ENCODE measurements around the gene VWA8. TPM values are rescaled to one million over a fixed set of nuclear protein-coding genes. Genes with fewer than 3 reads are reported as not detected.

The VWA8 gene
- total and polyA plus RNA-seq, 7 experiments from 2014 or later: 4.8 to 26.3 (median 21.6) TPM

DNA sequence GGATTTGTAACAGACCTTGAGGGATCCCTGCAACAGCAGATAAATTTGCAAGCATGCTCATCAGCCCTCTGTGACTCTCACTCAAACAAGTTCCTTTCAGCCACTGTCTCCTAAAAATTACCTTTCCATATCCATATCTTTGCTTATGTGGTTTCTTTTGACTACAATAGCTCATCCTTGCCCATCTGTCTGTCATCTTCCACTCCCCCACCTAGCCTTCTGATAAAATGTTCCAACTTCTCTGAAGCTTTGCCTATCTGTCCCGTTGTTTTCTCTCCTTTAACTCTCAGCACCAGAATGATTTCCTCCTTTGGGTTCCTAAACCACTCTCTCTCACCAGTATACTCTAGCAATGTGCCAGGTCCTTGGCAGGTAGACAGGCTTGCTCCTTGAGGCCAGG lies 194.5 kb downstream of the VWA8 start:
- H3K4me3 ChIP-seq (ENCODE audit: low read length): no peak overlapping the region
- Mint-ChIP-seq H3K9me3 (no peaks in the 10 kb centered on the region), H3K4me1 (peaks cover 14 to 29% (median 20%) of the 10 kb centered on the region in 7 donors), H3K27ac (no peak overlapping the region), H3K36me3 (peaks cover 0 to 38% (median 13%) of the 10 kb centered on the region in 5 donors), H3K27me3 (no peaks in the 10 kb centered on the region), H3K4me3 (no peak overlapping the region)
- H3K36me3 ChIP-seq (ENCODE audit: control insufficient read depth in 2 of 3, insufficient read depth in 3 of 3, low read length in 3 of 3): no peaks in the 10 kb centered on the region
- CTCF ChIA-PET: no interaction called here
- H3K27me3 ChIP-seq (ENCODE audit: control insufficient read depth in 2 of 2, insufficient read depth in 2 of 2, low read length in 2 of 2): no peaks in the 10 kb centered on the region
- intact Hi-C loops (cut with micrococcal nuclease): no loop called here
- H3K27ac ChIP-seq (ENCODE audit: low read depth, low read length): no peak overlapping the region
- ATAC-seq (no peak), DNase-seq (no peak)
- H3K4me1 ChIP-seq (ENCODE audit: control insufficient read depth in 2 of 2, insufficient read depth in 2 of 2, low read length in 2 of 2): no peaks in the 10 kb centered on the region
- no peaks in the 10 kb centered on the region for H3K9me3 ChIP-seq (ENCODE audit: control insufficient read depth in 2 of 3, low read length in 3 of 3)
- POLR2A ChIA-PET: no interaction called here

DNA sequence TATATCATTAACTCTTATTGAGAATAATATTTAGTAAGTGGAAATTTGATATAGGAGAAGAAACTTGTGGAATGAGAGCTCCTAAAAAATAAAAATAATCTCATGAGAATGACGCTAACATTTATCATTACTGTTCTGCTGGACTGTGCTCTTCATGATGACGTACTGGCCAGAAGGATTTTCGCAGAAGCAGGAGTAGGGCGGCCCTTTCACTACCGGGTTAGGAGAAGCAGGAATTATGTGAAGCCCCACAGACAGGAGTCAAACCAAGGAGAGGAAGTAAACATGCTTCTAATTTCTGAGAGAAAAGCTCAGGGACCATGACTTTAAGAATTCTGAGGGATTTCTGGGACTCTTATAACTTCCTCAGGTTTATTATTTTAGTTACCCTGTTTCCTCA lies 195.1 kb downstream of the VWA8 start:
- intact Hi-C loops (cut with micrococcal nuclease): no loop called here
- H3K36me3 Mint-ChIP-seq: peaks cover 0 to 44% (median 17%) of the 10 kb centered on the region in 5 donors
- no peak overlapping the region for H3K4me3 Mint-ChIP-seq
- DNase-seq (no peak), ATAC-seq (no peak)
- Histone ChIP-seq H3K27me3 (ENCODE audit: control insufficient read depth in 2 of 2, insufficient read depth in 2 of 2, low read length in 2 of 2) (no peaks in the 10 kb centered on the region), H3K36me3 (ENCODE audit: control insufficient read depth in 2 of 3, insufficient read depth in 3 of 3, low read length in 3 of 3) (no peaks in the 10 kb centered on the region), H3K4me3 (ENCODE audit: low read length) (no peak overlapping the region), H3K27ac (ENCODE audit: low read depth, low read length) (no peak overlapping the region), H3K4me1 (ENCODE audit: control insufficient read depth in 2 of 2, insufficient read depth in 2 of 2, low read length in 2 of 2) (no peaks in the 10 kb centered on the region), H3K9me3 (ENCODE audit: control insufficient read depth in 2 of 3, low read length in 3 of 3) (no peaks in the 10 kb centered on the region)
- ChIA-PET CTCF (interaction anchor here (0.6 to 0.9 kb wide), 2 partner anchors 12 to 17 kb away, joined by 3 read pairs; no protein-coding TSS in a partner anchor), POLR2A (no interaction called here)
- H3K4me1 Mint-ChIP-seq: peaks cover 14 to 29% (median 20%) of the 10 kb centered on the region in 7 donors
- H3K9me3 Mint-ChIP-seq: no peaks in the 10 kb centered on the region
- no peaks in the 10 kb centered on the region for H3K27me3 Mint-ChIP-seq
- H3K27ac Mint-ChIP-seq: no peak overlapping the region

DNA sequence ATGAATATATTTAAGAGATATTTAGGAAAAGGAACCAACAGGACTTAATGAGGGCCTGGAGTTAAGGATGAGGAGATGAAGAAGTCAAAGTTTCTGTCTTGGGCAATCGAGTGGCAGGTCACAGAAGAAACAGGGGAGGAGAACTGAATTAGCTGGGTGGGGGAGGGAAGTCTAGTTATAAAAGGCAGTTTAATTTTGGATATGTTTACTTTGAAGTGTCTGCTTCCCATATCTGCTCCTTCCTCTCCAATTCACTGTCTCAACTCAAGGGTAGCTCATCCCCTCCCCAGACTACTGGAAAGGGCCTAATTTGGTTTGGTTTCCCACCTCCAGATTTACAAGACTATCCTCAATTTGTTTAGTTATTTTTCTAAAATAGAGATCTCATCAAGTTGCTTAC lies 195.9 kb downstream of the VWA8 start:
- H3K4me3 ChIP-seq (ENCODE audit: low read length): no peak overlapping the region
- H3K36me3 Mint-ChIP-seq: peaks cover 2 to 46% (median 19%) of the 10 kb centered on the region in 5 donors
- peak overlapping the region in 5 of 10 donors; percentile 2 to 77 (median 52) for H3K4me3 Mint-ChIP-seq
- intact Hi-C loops (cut with micrococcal nuclease): no loop called here
- DNase-seq (no peak), ATAC-seq (no peak)
- H3K36me3 ChIP-seq (ENCODE audit: control insufficient read depth in 2 of 3, insufficient read depth in 3 of 3, low read length in 3 of 3): no peaks in the 10 kb centered on the region
- POLR2A ChIA-PET: interaction anchor here (0.9 kb wide), 1 partner anchor 12 kb away, joined by 3 read pairs; no protein-coding TSS in a partner anchor
- no peaks in the 10 kb centered on the region for H3K4me1 ChIP-seq (ENCODE audit: control insufficient read depth in 2 of 2, insufficient read depth in 2 of 2, low read length in 2 of 2)
- H3K4me1 Mint-ChIP-seq: peaks cover 14 to 29% (median 20%) of the 10 kb centered on the region in 7 donors
- no peaks in the 10 kb centered on the region for H3K27me3 ChIP-seq (ENCODE audit: control insufficient read depth in 2 of 2, insufficient read depth in 2 of 2, low read length in 2 of 2)
- CTCF ChIA-PET: interaction anchor here (0.6 to 0.9 kb wide), 2 partner anchors 13 to 17 kb away, joined by 3 read pairs; no protein-coding TSS in a partner anchor
- H3K9me3 Mint-ChIP-seq: peaks cover 0 to 2% (median 0%) of the 10 kb centered on the region in 11 donors
- H3K27me3 Mint-ChIP-seq: no peaks in the 10 kb centered on the region
- H3K27ac Mint-ChIP-seq: peak overlapping the region in 4 of 9 donors; percentile 10 to 65 (median 50)
- no peaks in the 10 kb centered on the region for H3K9me3 ChIP-seq (ENCODE audit: control insufficient read depth in 2 of 3, low read length in 3 of 3)
- no peak overlapping the region for H3K27ac ChIP-seq (ENCODE audit: low read depth, low read length)

DNA sequence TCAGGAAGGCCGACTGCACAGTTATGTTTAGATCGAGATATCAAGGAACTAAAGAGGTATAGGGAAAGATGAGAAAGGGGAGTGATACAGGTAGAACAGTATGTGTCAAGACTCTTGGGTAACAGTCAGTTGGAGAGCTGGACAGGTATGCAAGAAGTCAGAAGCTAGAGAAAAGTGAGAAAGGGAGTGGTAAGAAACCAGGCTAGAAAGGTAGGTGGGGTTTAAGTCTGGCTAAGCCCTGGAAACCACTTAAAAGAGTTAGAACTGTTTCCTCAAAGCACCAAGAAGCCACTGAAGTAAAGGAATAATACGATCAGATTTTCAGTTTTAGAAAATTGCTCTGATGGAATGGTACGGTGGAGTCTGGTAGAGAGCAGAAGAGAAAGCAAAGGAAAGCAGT lies 196.4 kb downstream of the VWA8 start:
- CTCF ChIA-PET: no interaction called here
- peak overlapping the region in 7 of 10 donors; percentile 2 to 77 (median 44) for H3K4me3 Mint-ChIP-seq

DNA sequence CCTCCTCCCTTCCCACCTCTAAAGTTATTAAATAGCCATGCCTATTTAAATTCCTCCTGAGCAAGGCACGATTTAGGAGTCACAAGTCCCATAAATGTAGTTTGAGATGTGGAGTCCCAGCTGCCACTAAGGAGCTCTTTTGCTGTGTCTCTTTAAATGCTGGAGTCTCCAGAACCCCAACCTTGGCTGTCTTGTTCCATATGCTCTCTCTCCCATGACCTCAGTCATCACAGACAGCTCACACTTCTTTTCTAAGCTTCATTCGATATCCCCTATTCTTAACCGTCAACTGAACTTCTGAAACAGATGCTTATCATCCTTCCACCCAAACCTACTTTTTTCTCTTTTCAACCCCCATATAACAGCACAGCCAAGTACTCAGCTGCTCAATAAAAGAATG lies 197.1 kb downstream of the VWA8 start:
- ATAC-seq (no peak), DNase-seq (no peak)
- no peaks in the 10 kb centered on the region for H3K27me3 ChIP-seq (ENCODE audit: control insufficient read depth in 2 of 2, insufficient read depth in 2 of 2, low read length in 2 of 2)
- ChIA-PET POLR2A (no interaction called here), CTCF (no interaction called here)
- H3K27ac ChIP-seq (ENCODE audit: low read depth, low read length): no peak overlapping the region
- intact Hi-C loops (cut with micrococcal nuclease): no loop called here
- Mint-ChIP-seq H3K27me3 (no peaks in the 10 kb centered on the region), H3K27ac (no peak overlapping the region), H3K36me3 (peaks cover 3 to 49% (median 29%) of the 10 kb centered on the region in 5 donors), H3K4me1 (peaks cover 14 to 29% (median 20%) of the 10 kb centered on the region in 7 donors), H3K4me3 (no peak overlapping the region), H3K9me3 (peaks cover 0 to 5% (median 0%) of the 10 kb centered on the region in 11 donors)
- H3K36me3 ChIP-seq (ENCODE audit: control insufficient read depth in 2 of 3, insufficient read depth in 3 of 3, low read length in 3 of 3): no peaks in the 10 kb centered on the region
- H3K4me3 ChIP-seq (ENCODE audit: low read length): no peak overlapping the region
- H3K4me1 ChIP-seq (ENCODE audit: control insufficient read depth in 2 of 2, insufficient read depth in 2 of 2, low read length in 2 of 2): no peaks in the 10 kb centered on the region
- H3K9me3 ChIP-seq (ENCODE audit: control insufficient read depth in 2 of 3, low read length in 3 of 3): no peaks in the 10 kb centered on the region

More for the DNA sequence above, 196.4 kb downstream of the VWA8 start:
- POLR2A ChIA-PET: interaction anchor here (0.9 kb wide), 1 partner anchor 11 kb away, joined by 3 read pairs; no protein-coding TSS in a partner anchor
- no peak overlapping the region for H3K4me3 ChIP-seq (ENCODE audit: low read length)
- no peaks in the 10 kb centered on the region for H3K9me3 ChIP-seq (ENCODE audit: control insufficient read depth in 2 of 3, low read length in 3 of 3)
- ATAC-seq (peak; percentile 38), DNase-seq (peak in 3 of 9 donors; percentile 7 to 42 (median 12))
- intact Hi-C loops (cut with micrococcal nuclease): no loop called here
- no peaks in the 10 kb centered on the region for H3K27me3 ChIP-seq (ENCODE audit: control insufficient read depth in 2 of 2, insufficient read depth in 2 of 2, low read length in 2 of 2)
- peak overlapping the region in 3 of 9 donors; percentile 10 to 57 (median 42) for H3K27ac Mint-ChIP-seq
- peaks cover 3 to 46% (median 24%) of the 10 kb centered on the region in 5 donors for H3K36me3 Mint-ChIP-seq
- H3K4me1 Mint-ChIP-seq: peaks cover 14 to 29% (median 20%) of the 10 kb centered on the region in 7 donors
- no peaks in the 10 kb centered on the region for H3K4me1 ChIP-seq (ENCODE audit: control insufficient read depth in 2 of 2, insufficient read depth in 2 of 2, low read length in 2 of 2)
- no peak overlapping the region for H3K27ac ChIP-seq (ENCODE audit: low read depth, low read length)
- no peaks in the 10 kb centered on the region for H3K27me3 Mint-ChIP-seq
- H3K9me3 Mint-ChIP-seq: peaks cover 0 to 2% (median 0%) of the 10 kb centered on the region in 11 donors
- no peaks in the 10 kb centered on the region for H3K36me3 ChIP-seq (ENCODE audit: control insufficient read depth in 2 of 3, insufficient read depth in 3 of 3, low read length in 3 of 3)

DNA sequence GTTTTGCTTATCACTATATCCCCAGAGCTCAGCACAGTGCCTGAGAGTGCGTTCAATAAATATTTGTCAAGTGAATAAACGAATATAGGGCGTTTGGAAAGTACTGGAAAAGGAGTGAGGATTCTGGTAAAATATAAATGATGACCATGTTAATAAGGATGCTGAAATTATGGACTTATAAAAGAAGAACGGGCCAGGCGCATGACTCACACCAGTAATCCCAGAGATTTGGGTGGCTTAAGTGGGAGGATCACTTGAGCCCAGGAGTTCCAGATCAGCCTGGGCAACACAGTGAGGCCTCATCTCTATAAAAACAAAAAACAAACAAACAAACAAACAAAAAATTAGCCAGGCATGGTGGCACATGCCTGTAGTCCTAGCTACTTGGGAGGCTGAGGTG lies 198.1 kb downstream of the VWA8 start:
- DNase-seq: no peak
- no peaks in the 10 kb centered on the region for H3K27me3 Mint-ChIP-seq
- no peak overlapping the region for H3K4me3 Mint-ChIP-seq
- H3K4me1 ChIP-seq (ENCODE audit: control insufficient read depth in 2 of 2, insufficient read depth in 2 of 2, low read length in 2 of 2): no peaks in the 10 kb centered on the region
- CTCF ChIA-PET: no interaction called here
- H3K36me3 Mint-ChIP-seq: peaks cover 5 to 52% (median 30%) of the 10 kb centered on the region in 5 donors
- H3K36me3 ChIP-seq (ENCODE audit: control insufficient read depth in 2 of 3, insufficient read depth in 3 of 3, low read length in 3 of 3): no peaks in the 10 kb centered on the region
- H3K27ac ChIP-seq (ENCODE audit: low read depth, low read length): no peak overlapping the region
- intact Hi-C loops (cut with micrococcal nuclease): no loop called here
- H3K27ac Mint-ChIP-seq: no peak overlapping the region
- no peak overlapping the region for H3K4me3 ChIP-seq (ENCODE audit: low read length)
- POLR2A ChIA-PET: no interaction called here
- no peaks in the 10 kb centered on the region for H3K27me3 ChIP-seq (ENCODE audit: control insufficient read depth in 2 of 2, insufficient read depth in 2 of 2, low read length in 2 of 2)
- no peaks in the 10 kb centered on the region for H3K9me3 ChIP-seq (ENCODE audit: control insufficient read depth in 2 of 3, low read length in 3 of 3)
- no peak for ATAC-seq
- peaks cover 14 to 29% (median 20%) of the 10 kb centered on the region in 7 donors for H3K4me1 Mint-ChIP-seq
- H3K9me3 Mint-ChIP-seq: peaks cover 0 to 5% (median 0%) of the 10 kb centered on the region in 11 donors
